NCI-H146 treated with DMSO at 0.1 percent for 48 hours (cell line): ENCODE results near the gene FMO4.
"Not testable (repeated sequence)": the region's sequence is repeated elsewhere in the genome, so short reads cannot be mapped to it uniquely, and the experiment has no call there.

Source experiments
- DNase-seq: peaks from one replicate; lab custom pipeline; 2025; ENCODE audit not compliant: unreplicated experiment; lab: John Stamatoyannopoulos, UW

The FMO4 gene

GRCh38 chr1:171384496-171384895 is 70.5 kb downstream of the FMO4 start:
- no peak for DNase-seq

GRCh38 chr1:171389171-171389570 is 75.2 kb downstream of the FMO4 start:
- DNase-seq, result no peak

- DNase-seq, result not testable (repeated sequence)
Observed at GRCh38 chr1:171390740-171391139, 76.8 kb downstream of the FMO4 start.
